DMS 273 treated with DMSO at 0.1 percent for 48 hours (cell line): ENCODE data around the gene MUC4.
"Not testable (repeated sequence)": the region's sequence is repeated elsewhere in the genome, so short reads cannot be mapped to it uniquely, and the experiment has no call there.

Experiments
- DNase-seq: peaks from one replicate; lab custom pipeline; 2025; lab: John Stamatoyannopoulos, UW

The MUC4 gene

DNA sequence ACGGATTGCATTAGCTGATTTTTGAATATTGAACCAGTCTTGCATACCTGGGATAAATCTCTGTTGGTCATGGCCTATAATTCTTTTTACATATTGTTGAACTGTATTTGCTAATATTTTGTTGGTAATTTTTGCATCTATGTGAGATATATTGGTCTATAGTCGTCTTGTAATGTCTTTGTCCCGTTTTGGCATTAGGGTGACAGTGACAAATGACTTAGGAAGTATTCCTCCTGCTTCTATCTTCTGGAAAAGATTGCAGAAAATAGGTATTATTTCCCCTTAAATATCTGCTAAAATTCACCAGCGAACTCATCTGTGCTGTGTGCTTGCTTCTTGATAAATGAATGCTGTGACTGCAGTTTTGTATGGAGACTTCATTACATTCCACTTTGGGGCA lies 67.3 kb downstream of the MUC4 start:
- DNase-seq = no peak

DNA sequence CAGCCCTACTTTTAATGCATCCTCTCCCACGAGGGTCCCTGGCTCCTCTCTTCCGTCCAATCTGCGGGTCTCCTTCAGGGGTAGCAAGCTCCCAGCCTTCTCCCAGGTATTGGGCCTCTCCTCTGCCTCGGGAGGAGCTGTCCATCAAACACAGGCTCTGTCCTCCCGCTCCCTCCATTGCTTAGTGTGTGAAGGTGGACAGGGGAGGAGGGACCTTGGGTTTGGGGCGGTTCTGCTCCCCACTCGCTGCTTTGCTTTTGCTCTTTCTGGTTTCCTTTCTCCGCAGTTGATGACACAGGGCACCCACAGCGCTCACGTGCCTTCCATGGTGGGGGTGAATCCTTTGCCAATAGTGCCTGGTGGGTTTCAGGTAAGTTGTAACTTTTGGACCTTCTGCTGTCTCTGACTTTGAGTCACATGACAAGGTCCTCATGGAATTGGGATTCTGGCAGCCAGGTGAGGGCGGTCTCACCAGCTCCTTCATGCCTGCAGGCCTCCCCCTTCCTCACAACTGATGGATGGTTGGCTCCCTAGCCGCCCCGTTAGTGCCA lies 72.1 kb downstream of the MUC4 start:
- DNase-seq = no peak

DNA sequence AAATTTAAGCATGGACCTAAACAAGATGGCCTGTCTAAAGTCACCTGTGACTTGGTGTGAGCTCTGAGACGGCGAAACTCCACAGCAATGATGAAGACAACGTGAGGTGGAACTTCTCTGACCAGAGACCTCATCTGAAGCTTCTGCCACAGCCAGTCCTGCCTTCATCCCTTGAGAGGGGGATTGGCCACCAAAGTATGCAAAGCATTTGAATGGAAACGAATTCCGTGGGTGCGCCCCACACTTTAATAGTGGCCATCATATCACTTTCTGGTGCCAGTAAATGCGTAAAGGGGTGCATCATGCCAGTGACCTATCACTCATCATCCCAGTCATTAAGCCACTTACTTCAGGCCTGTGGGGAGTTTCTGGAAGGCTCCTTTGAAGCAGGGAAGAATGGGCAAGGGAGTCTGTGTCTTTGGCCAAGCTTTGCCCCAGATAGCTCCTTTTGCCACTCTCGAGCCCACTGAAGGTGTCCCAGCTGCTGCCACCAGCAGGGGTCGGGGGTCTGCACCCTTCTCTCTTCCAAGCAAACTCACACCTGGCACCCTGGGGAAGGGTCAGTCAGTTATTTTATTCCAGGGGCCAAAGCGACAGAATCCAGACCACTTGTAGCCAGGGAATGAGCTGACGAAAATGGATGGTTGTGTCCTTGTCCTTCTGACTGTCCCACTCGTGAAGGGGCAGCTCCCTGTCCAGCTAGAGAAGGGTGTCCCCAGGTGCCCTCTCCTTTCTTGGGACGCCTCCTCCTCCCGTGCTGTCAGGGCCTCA lies 73.3 kb downstream of the MUC4 start:
- DNase-seq = no peak

DNA sequence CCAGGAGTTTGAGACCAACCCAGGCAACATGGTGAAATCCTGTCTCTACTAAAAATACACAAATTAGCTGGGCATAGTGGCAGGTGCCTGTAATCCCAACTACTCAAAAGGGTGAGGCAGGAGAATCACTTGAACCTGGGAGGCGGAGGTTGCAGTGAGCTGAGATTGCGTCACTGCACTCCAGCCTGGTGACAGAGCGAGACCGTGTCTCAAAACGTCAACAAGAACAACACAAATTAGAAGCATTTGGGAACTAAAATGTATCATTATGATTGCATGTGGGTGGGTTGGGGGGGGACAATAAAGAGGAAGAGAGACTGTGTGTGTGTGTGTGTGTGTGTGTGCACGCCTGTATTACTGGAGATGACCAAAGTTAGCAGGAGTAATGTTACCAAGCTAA lies 73.9 kb downstream of the MUC4 start:
- DNase-seq = not testable (repeated sequence)

DNA sequence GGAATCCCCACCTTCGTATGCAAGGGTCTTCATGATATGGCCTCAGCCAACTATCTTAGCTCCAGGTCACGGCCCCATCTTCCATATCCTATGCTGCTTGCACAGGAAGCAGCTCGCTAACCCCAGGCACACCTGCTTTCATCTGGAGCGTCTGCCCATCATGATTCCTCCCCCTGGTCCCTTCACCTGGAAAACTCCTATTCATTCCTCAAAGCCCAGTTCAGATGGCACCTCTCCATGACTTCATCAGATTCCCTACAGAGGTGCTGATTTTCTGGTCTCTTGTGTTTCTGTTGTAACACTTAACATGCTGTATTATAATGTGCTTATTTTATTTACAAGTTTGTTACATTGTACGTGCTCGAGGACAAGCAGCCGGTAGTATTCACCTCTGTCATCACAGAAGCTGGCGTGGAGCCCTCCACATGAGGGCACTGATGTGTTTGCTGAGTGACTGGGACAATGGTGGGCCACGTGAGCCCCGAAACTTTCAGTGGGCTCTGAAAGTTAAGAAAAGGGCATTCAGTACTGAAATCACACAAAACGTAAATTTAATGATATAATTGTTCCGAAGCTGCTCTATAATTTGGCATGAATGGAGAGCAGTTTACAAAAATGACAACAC lies 74.8 kb downstream of the MUC4 start:
- DNase-seq = no peak

DNA sequence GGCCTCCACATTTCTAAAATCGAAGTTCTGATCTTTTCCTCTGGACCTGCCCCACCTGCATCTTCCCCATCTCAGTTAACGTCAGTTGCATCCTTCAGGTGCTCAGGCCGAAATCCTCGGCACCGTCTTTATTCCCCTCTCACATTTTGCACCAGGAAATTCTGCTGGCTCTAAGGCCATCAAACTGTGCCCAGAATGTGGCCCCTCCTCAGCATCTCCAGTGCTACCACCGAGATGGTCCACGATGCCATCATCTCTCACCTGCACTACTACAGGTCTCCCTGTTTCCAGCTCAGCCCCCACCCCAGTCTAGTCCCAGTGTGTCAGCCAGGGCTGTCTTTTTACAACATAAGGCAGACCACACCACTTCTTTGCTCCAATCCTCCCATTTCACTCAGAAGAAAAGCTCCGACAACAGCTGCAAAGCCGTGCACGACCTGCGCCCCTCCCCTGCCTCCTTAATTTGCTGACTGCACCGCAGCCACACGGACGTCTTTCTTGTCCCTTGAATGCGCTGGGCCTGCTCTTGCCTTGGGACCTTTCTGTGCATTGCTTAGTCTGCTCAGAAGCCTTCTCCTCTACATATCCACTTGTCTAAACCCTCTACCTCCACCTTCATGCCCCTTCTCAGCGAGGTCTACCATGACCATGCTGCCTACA lies 76.6 kb downstream of the MUC4 start:
- DNase-seq = no peak

DNA sequence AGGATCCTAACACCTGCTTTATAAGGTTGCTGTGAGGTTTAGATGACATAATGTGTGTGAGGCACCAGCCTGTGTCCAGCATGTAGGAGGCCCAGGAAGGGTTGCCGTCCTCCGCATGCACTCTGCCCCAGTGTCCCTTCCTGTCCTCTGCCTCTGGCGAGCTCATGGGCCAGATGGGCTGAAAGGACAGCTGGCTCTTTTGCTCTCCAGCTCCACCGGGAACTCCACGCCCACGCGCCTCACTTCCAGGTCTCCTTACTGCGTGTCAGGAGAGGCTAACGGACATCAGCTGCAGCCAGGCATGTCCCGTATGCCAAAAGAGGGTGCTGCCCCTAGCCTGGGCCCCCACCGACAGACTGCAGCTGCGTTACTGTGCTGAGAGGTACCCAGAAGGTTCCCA lies 78.8 kb downstream of the MUC4 start:
- DNase-seq = no peak

DNA sequence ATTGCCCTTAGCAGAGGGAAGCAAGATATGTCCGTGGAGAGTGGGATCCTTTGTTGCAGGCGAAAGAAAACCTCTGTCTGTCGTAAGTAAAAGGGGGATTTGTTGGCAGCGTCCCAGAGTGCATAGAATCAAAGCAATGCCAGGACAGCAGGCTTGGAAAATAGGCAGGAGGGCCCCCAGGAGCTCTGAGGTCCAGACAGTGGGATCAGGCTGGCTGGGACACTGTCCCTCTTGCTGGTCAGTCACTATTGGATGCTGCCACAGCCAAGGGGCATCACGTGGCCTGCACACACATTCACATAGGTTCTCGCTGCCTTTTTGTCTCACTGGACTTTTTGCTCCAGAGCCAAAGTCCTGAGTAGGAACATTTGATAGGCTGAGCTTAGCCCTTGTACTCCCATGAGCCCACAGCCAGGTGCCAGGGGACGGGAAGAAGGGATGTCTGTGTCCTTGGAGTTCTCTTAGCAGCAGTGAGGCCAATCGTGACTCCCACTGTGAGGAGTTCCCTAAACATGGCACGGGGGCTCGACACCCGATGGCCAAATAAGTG lies 80.3 kb downstream of the MUC4 start:
- no peak for DNase-seq

- DNase-seq = no peak
Measured at GRCh38 chr3:195729476-195730251, 82.1 kb downstream of the MUC4 start.

- DNase-seq = not testable (repeated sequence)
Measured at GRCh38 chr3:195728789-195729188, 82.9 kb downstream of the MUC4 start.

GRCh38 chr3:195727606-195728195 lies 84.0 kb downstream of the MUC4 start:
- no peak for DNase-seq

- DNase-seq = not testable (repeated sequence)
Measured at GRCh38 chr3:195725916-195726740, 85.6 kb downstream of the MUC4 start.

GRCh38 chr3:195724363-195724762 lies 87.4 kb downstream of the MUC4 start:
- not testable (repeated sequence) for DNase-seq

DNA sequence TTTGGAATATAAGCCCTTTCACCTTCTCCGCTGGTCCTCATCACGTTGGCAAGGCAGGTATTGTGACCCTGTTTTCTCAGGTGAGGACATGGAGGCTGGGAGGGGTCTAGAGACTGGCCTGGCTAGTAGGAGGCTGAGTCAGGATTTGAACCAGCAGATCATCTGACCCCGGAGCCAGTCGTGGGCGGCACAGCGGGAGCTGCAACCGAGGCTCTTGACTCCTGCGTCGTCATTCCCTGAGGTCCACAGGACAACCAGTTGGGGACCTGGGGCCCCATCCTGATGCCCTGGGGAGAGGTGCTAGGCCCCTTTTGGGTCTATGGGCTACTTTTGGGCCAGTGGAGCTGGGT lies 88.8 kb downstream of the MUC4 start:
- DNase-seq = not testable (repeated sequence)

DNA sequence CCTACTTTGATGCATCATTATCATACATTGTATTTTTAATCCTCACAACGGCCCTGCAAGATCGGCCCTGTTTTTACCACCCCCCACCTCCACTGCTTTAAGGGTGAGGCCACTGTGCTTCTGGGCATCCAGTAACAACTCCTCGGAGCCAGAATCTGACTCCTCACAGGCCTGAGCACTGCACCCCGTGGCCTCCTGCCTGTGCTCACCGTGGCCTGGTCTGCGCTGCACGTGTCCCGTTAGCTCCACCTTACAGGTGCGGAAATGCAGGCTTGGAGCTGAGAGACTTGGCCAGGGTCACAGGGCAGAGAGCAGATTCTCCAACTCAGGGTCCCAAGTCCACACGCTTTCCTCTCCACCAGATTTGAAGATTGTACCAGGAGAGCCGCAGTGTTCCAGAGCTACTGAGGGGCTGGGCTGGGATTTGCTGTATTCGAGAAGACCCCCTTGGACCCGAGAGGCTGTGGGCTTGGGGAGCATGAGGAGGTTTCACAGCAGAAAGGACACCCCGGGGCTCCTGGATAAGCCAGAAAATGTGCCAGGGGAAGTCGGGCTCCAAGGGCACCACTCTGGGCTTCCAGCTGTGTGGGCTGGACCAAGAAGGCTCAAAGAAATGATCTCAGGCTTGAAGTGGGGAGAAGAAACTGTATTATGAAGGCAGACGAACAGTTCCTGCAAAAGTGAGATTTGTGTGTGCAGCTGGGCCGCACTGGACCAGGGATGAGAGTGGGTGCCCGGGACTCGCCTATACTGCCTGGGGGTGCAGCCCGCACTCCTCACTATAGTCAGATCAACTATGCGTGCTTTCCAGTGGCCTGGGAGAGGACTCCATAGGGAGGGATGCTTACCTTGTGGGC lies 89.4 kb downstream of the MUC4 start:
- DNase-seq = not testable (repeated sequence)

DNA sequence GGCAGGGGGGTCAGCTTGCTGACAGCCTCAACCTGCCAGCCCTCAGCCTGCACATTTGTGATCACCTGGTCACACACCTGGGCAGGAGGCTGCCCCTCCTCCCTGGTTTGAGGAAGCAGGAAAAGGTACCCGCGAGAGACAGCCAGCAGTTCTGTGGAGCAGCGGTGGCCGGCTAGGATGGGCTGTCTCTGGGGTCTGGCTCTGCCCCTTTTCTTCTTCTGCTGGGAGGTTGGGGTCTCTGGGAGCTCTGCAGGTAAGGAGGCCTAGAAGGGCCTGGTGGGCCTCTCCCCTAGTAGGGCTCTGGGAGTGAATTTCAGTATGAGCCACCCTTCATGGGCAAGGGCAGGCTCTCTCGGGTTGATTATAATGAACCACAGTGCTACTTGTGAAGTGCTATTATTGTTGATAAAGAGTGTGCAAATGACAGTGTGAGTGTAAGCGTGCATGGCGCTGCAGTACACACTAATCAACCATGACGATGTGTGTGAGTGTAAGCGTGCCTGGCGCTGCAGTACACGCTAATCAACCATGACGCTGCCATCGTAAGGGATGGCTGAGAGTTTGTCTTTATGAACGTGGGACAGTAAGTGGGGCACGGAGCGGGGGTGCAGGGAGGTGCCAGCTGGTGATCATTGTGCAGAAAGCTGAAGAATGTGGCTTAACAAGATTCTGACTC lies 90.8 kb downstream of the MUC4 start, which contains the start of gene MUC20:
Gene MUC20, plus strand, starts transcription at position 148 of the 676 bp plus-strand sequence. Its CDS starts 30 bp downstream, at position 178.
- not testable (repeated sequence) for DNase-seq

GRCh38 chr3:195719514-195720254 lies 92.0 kb downstream of the MUC4 start:
- not testable (repeated sequence) for DNase-seq

DNA sequence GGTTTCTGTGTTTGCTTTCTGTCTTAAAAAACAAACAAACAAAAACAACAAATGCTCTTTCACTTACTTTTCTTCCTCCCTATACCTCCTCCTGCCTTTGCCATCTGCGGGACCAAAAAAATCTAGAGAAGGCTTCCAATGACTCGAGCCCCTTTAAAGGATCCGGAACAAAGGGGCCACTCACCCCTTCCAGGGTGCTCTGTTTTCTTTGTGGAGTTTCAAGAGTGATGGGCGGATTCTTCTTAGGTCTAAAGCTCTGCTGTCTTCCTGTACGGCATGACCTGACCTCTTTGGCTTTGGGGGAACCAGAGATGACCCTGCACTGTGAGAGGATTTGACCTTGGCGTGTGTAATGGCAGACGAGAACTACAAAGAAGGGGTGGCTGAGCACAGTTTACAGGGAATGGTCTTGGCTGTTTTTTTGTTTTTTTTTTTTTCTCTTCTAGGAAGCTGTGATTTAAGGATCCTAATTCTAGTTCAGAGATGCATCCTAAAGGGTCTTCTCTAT lies 93.2 kb downstream of the MUC4 start:
- DNase-seq = no peak
